Panc1 (cell line): Measurements from ENCODE around the gene TMEM131. TPM values are rescaled to one million over a fixed set of nuclear protein-coding genes. Genes with fewer than 3 reads are reported as not detected.

Experiments
- ATAC-seq: fragments of 200-7000 bp; cut with Tn5 transposase; 2 replicates; pipeline ENCODE4 v1.9.1; 2020; ENCODE audit warnings: mild to moderate bottlenecking, moderate library complexity
- BruUV-seq: library from RNA; stranded (reverse); fragments of 400-500 nt; replicated peaks from 2 replicates; lab custom pipeline; 2021; lab: Mats Ljungman, UMichigan
- CTCF ChIA-PET: fragments of 300-600 bp; sonication (Branson Sonifier 250); formaldehyde crosslinking; loops from one replicate; lab custom pipeline; 2022; ENCODE audit warnings: antibody characterized with exemption; lab: Charles Lee
- POLR2A ChIA-PET: fragments of 300-600 bp; sonication (Branson Sonifier 250); formaldehyde crosslinking; loops from one replicate; lab custom pipeline; 2022; ENCODE audit warnings: antibody characterized with exemption; lab: Charles Lee
- DNase-seq: peaks from one replicate; pipeline ENCODE4 v3.0.0-alpha.2; 2010; ENCODE audit warnings: low read depth, low spot score
- H3K27ac ChIP-seq: 2 replicates; pipeline ENCODE4 v1.5.1; 2011; ENCODE audit warnings: mild to moderate bottlenecking, low read length, inconsistent platforms
- H3K27me3 ChIP-seq: fragments of 200-500 bp; sonication (Bioruptor generic); 2 replicates; pipeline ENCODE4 v1.6.0; 2014; ENCODE audit warnings: low read length, inconsistent platforms; ENCODE audit not compliant: control insufficient read depth, insufficient read depth
- H3K36me3 ChIP-seq: fragments of 200-500 bp; sonication (Bioruptor generic); 2 replicates; pipeline ENCODE4 v1.5.1; 2014; ENCODE audit warnings: inconsistent platforms, mild to moderate bottlenecking, low read length, moderate library complexity; ENCODE audit not compliant: control insufficient read depth, insufficient read depth
- H3K4me1 ChIP-seq: 2 replicates; pipeline ENCODE4 v1.5.1; 2011; ENCODE audit warnings: inconsistent platforms, mild to moderate bottlenecking, low read length, moderate library complexity; ENCODE audit not compliant: control insufficient read depth, insufficient read depth
- H3K4me3 ChIP-seq, 2 experiments: 2 replicates each; pipeline ENCODE4 v1.5.1; 2011 to 2012; ENCODE audit warnings: low read depth in 2 of 2, low read length in 2 of 2, mild to moderate bottlenecking in 2 of 2, inconsistent platforms in 1 of 2, moderate library complexity in 1 of 2
- H3K9me3 ChIP-seq: fragments of 200-500 bp; sonication (Bioruptor generic); 2 replicates; pipeline ENCODE4 v1.5.1; 2014; ENCODE audit warnings: low read depth, mild to moderate bottlenecking, inconsistent platforms, low read length, moderate library complexity; ENCODE audit not compliant: control insufficient read depth, insufficient read depth
- CTCF ChIP-seq: fragments of 450-650 bp; IDR thresholded peaks from 2 replicates; pipeline ENCODE4 v1.5.1; 2017; ENCODE audit warnings: mild to moderate bottlenecking
- POLR2AphosphoS5 ChIP-seq: IDR thresholded peaks from 2 replicates; pipeline ENCODE4 v1.6.1; 2012; ENCODE audit warnings: mild to moderate bottlenecking, low read depth, low read length, moderate library complexity
- REST ChIP-seq, 2 experiments: IDR thresholded peaks; 2 replicates each; pipeline ENCODE4 v1.6.1; 2011 to 2012; ENCODE audit warnings: low read depth in 2 of 2, control low read depth in 1 of 2, low read length in 1 of 2, mild to moderate bottlenecking in 1 of 2, moderate library complexity in 1 of 2; ENCODE audit not compliant: insufficient read depth in 1 of 2
- SIN3A ChIP-seq: IDR thresholded peaks from 2 replicates; pipeline ENCODE4 v1.6.1; 2012; ENCODE audit warnings: low read depth, mild to moderate bottlenecking, low read length, moderate library complexity, borderline replicate concordance; ENCODE audit not compliant: insufficient read depth
- TCF7L2 ChIP-seq: IDR thresholded peaks from 2 replicates; pipeline ENCODE4 v1.6.1; 2011; ENCODE audit warnings: mild to moderate bottlenecking, low read depth, low read length, inconsistent platforms
- in situ Hi-C: cut with HindIII; loops from 2 replicates; pipeline ENCODE4 v1.10.0; 2016; ENCODE audit warnings: low sequenced_read_pairs, low pct_unique_long_range_greater_than_20kb
- intact Hi-C: fragments of 100-400 bp; cut with micrococcal nuclease; formaldehyde crosslinking; loops from one replicate; pipeline ENCODE4 v1.10.0; 2022; ENCODE audit not compliant: unreplicated experiment
- total RNA-seq: library from RNA; stranded (reverse); gene quantifications from one replicate; pipeline ENCODE4 v1.2.1, GENCODE V29; 2021; ENCODE audit not compliant: unreplicated experiment

The TMEM131 gene
- total RNA-seq, 1 experiment from 2014 or later, result 43.4 TPM

DNA sequence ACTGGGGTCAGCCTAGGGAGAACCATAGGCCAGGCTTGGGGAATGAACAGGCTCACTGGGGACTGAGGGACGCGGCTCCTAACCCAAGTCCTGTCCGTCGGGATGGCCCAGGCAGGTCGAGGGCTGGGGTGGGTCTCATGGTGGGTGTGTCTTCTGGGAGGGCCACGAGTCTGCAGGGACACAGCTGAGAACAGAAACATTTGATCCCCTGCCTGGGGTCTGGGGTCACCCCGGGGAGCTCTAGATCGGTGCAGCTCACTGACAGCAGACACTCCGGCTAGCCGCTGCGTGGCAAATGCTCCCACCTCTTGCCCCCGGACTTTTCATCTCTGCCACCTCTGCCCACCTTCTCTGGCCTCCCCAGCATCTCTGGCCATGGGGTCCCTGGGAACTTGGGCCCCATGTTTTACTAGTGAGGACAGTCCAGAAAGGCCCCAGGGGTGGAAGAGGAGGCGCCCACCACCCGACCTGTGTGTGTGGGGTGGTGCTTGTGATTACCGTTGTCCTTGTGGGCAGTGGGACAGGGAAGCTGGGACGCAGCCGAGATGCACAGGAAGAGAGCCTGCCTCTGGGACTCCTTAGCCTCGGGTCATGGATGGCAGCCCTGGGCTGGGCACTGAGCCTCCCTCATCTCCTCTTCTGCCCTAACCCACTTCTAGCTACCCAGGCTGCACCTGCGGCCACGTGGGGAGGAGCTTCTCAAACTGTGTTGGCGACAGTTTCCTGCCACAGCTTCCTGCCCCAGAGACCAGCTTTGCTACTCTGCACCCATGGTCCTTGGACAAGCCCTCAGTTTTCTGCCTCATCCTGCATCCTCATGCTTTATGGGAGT is 277.5 kb downstream of the TMEM131 start:
- no peak for ATAC-seq
- POLR2A ChIA-PET, result no interaction called here

GRCh38 chr2:97717613-97717995 is 278.1 kb downstream of the TMEM131 start:
- H3K4me3 ChIP-seq, result no peak overlapping the region
- ATAC-seq (no peak), DNase-seq (no peak)
- intact Hi-C loops, result no loop called here
- ChIA-PET CTCF (no interaction called here), POLR2A (no interaction called here)
- no peaks in the 10 kb centered on the region for H3K4me1 ChIP-seq
- BruUV-seq, result no TSS peak
- H3K9me3 ChIP-seq, result no peaks in the 10 kb centered on the region
- no peaks in the 10 kb centered on the region for H3K27me3 ChIP-seq
- no peak overlapping the region for H3K27ac ChIP-seq
- no peaks in the 10 kb centered on the region for H3K36me3 ChIP-seq
- in situ Hi-C loops, result no loop called here
- TF ChIP-seq TCF7L2, result no peak
- no peak for TF ChIP-seq CTCF
- TF ChIP-seq POLR2AphosphoS5, result no peak
- TF ChIP-seq SIN3A, result no peak
- no peak for TF ChIP-seq REST (IDR thresholded peaks at IDR 0.05; ENCODE audit: insufficient read depth in 1 of 2, low read depth in 2 of 2, low read length in 1 of 2)

More for the DNA sequence above, 277.5 kb downstream of the TMEM131 start:
- H3K4me3 ChIP-seq, result no peak overlapping the region
- no peaks in the 10 kb centered on the region for H3K9me3 ChIP-seq
- H3K27ac ChIP-seq, result no peak overlapping the region
- H3K36me3 ChIP-seq, result no peaks in the 10 kb centered on the region
- intact Hi-C loops, result no loop called here
- no peaks in the 10 kb centered on the region for H3K4me1 ChIP-seq
- H3K27me3 ChIP-seq, result no peaks in the 10 kb centered on the region
- DNase-seq, result no peak
- no TSS peak for BruUV-seq
- in situ Hi-C loops, result no loop called here
- TF ChIP-seq REST (IDR thresholded peaks at IDR 0.05; ENCODE audit: insufficient read depth in 1 of 2, low read depth in 2 of 2, low read length in 1 of 2) (no peak), CTCF (no peak), TCF7L2 (no peak), POLR2AphosphoS5 (no peak), SIN3A (no peak)
- CTCF ChIA-PET, result no interaction called here
